Body of pancreas (tissue), 4 donors: ENCODE data around the gene RNF227. TPM values are rescaled to one million over a fixed set of nuclear protein-coding genes. Genes with fewer than 3 reads are reported as not detected.

ENCODE experiments used
- ATAC-seq: fragments of 150-250 bp; one replicate; pipeline ENCODE4 v1.9.1; 2016
- DNase-seq, 4 donors: peaks; one replicate each; pipeline ENCODE4 v3.0.0-alpha.2; 2019
- H3K27ac ChIP-seq, 4 donors: fragments of 200-600 bp; sonication (generic); 1 replicate in 3 of 4; 2 replicates in 1 of 4; pipeline versions ENCODE4 v1.5.1 to v1.6.1; 2016 to 2019; ENCODE audit warnings: mild to moderate bottlenecking in 1 of 4, mixed read lengths in 1 of 4, moderate library complexity in 1 of 4
- H3K27me3 ChIP-seq, 2 donors: fragments of 200-600 bp; sonication (generic); one replicate each; pipeline ENCODE4 v1.6.0; 2016; ENCODE audit warnings: mild to moderate bottlenecking in 1 of 2
- H3K36me3 ChIP-seq, 2 donors: fragments of 200-600 bp; sonication (generic); replicated peaks in 1 of 2; 2 replicates each; pipeline ENCODE4 v1.5.1; 2016; ENCODE audit warnings: low read depth in 2 of 2; ENCODE audit not compliant: insufficient read depth in 1 of 2
- H3K4me1 ChIP-seq: fragments of 200-600 bp; sonication (generic); one replicate; pipeline ENCODE4 v1.6.0; 2016
- H3K4me3 ChIP-seq, 2 donors: fragments of 200-600 bp; sonication (generic); 1 replicate in 1 of 2; 2 replicates in 1 of 2; pipeline ENCODE4 v1.5.1; 2016 to 2019
- H3K9me3 ChIP-seq, 3 donors: fragments of 200-600 bp; sonication (generic); 1 replicate in 2 of 3; 2 replicates in 1 of 3; pipeline ENCODE4 v1.5.1; 2016
- POLR2A ChIP-seq, 3 donors: fragments of 450-650 bp; IDR thresholded peaks; one replicate each; pipeline ENCODE4 v1.6.1; 2016; ENCODE audit warnings: antibody characterized with exemption in 3 of 3, mild to moderate bottlenecking in 2 of 3
- WGBS, 2 donors: methylation state at CpG; one replicate each; pipeline ENCODE4 v1.1.5; 2017; 5-methylcytosine and 5-hydroxymethylcytosine counted together
- intact Hi-C: fragments of 100-400 bp; cut with DNase I; formaldehyde crosslinking; loops from one replicate; pipeline ENCODE4 v1.15.1; 2023
- total RNA-seq, 2 donors: library from RNA; depleted of rRNA; stranded (reverse); fragments of >200 nt; gene quantifications; one replicate each; pipeline ENCODE4 v1.1.0, GENCODE V29; 2016
- TF ChIP-seq, protein P1 (sequence below), 7 experiments: fragments of 450-650 bp in 4 of 7; fragments of 200-600 bp in 3 of 7; sonication (generic) in 3 of 7; IDR thresholded peaks; one replicate each; pipeline ENCODE4 v1.5.1; 2016 to 2019; ENCODE audit warnings: antibody characterized with exemption in 7 of 7

The RNF227 gene
- total RNA-seq, 2 donors from 2014 or later = 2.9 to 3.0 TPM

- intact Hi-C loops = no loop called here
- H3K9me3 ChIP-seq = no peaks in the 10 kb centered on the region
- TF ChIP-seq, protein P1, sequence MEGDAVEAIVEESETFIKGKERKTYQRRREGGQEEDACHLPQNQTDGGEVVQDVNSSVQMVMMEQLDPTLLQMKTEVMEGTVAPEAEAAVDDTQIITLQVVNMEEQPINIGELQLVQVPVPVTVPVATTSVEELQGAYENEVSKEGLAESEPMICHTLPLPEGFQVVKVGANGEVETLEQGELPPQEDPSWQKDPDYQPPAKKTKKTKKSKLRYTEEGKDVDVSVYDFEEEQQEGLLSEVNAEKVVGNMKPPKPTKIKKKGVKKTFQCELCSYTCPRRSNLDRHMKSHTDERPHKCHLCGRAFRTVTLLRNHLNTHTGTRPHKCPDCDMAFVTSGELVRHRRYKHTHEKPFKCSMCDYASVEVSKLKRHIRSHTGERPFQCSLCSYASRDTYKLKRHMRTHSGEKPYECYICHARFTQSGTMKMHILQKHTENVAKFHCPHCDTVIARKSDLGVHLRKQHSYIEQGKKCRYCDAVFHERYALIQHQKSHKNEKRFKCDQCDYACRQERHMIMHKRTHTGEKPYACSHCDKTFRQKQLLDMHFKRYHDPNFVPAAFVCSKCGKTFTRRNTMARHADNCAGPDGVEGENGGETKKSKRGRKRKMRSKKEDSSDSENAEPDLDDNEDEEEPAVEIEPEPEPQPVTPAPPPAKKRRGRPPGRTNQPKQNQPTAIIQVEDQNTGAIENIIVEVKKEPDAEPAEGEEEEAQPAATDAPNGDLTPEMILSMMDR (IDR thresholded peaks at IDR 0.05) = no peak
- TF ChIP-seq POLR2A (IDR thresholded peaks at IDR 0.05) = no peak
- peak; percentile 56 to 74 (median 64) for DNase-seq
- peak overlapping the region in 1 of 2 donors; percentile 25 for H3K4me3 ChIP-seq
- peak overlapping the region; percentile 76 to 90 (median 83) for H3K27ac ChIP-seq
- no peaks in the 10 kb centered on the region for H3K27me3 ChIP-seq
- H3K36me3 ChIP-seq = peaks cover 0 to 4% of the 10 kb centered on the region in 2 donors
- 1 to 2% methylated on average over 7 to 15 of the region's 15 CpGs for WGBS, 2 donors
- ATAC-seq = peak; percentile 56
- H3K4me1 ChIP-seq = peaks cover 23% of the 10 kb centered on the region
These were observed 894 bp downstream of the RNF227 start for GRCh38 chr17:7915179-7915610.

- DNase-seq (peak in 3 of 4 donors; percentile 40 to 74 (median 45)), ATAC-seq (peak; percentile 34)
- Histone ChIP-seq H3K27ac (peak overlapping the region in 1 of 4 donors; percentile 32), H3K36me3 (peaks cover 0 to 14% of the 10 kb centered on the region in 2 donors), H3K4me3 (no peak overlapping the region), H3K27me3 (no peaks in the 10 kb centered on the region), H3K4me1 (peaks cover 23% of the 10 kb centered on the region), H3K9me3 (no peaks in the 10 kb centered on the region)
- TF ChIP-seq, protein P1 (IDR thresholded peaks at IDR 0.05) = peak; percentile 38 to 93 (median 83)
- no peak for TF ChIP-seq POLR2A (IDR thresholded peaks at IDR 0.05)
- WGBS, 2 donors = 30 to 48% methylated on average over 3 of the region's 3 CpGs
- intact Hi-C loops = loop anchor here (5.0 kb wide), 1 partner anchor 74 kb away; no protein-coding TSS in a partner anchor
These were observed 3.1 kb downstream of the RNF227 start for GRCh38 chr17:7912927-7913524.

GRCh38 chr17:7911116-7911515 lies 5.0 kb downstream of the RNF227 start:
- TF ChIP-seq POLR2A (IDR thresholded peaks at IDR 0.05) = no peak
- TF ChIP-seq, protein P1 (IDR thresholded peaks at IDR 0.05) = no peak
- no peak for DNase-seq
- Histone ChIP-seq H3K27ac (no peak overlapping the region), H3K36me3 (peaks cover 0 to 28% of the 10 kb centered on the region in 2 donors), H3K4me1 (peaks cover 15% of the 10 kb centered on the region), H3K27me3 (no peaks in the 10 kb centered on the region), H3K9me3 (no peaks in the 10 kb centered on the region), H3K4me3 (no peak overlapping the region)
- intact Hi-C loops = loop anchor here (5.0 kb wide), 1 partner anchor 76 kb away; no protein-coding TSS in a partner anchor
- WGBS, 2 donors = 72 to 76% methylated on average over 9 of the region's 9 CpGs
- no peak for ATAC-seq

- peaks cover 13% of the 10 kb centered on the region for H3K4me1 ChIP-seq
- intact Hi-C loops = loop anchor here (5.0 kb wide), 1 partner anchor 77 kb away; no protein-coding TSS in a partner anchor
- ATAC-seq = no peak
- H3K27ac ChIP-seq = no peak overlapping the region
- 94 to 99% methylated on average over 13 of the region's 13 CpGs for WGBS, 2 donors
- H3K36me3 ChIP-seq = peaks cover 0 to 30% of the 10 kb centered on the region in 2 donors
- DNase-seq = no peak
- H3K9me3 ChIP-seq = no peaks in the 10 kb centered on the region
- H3K27me3 ChIP-seq = no peaks in the 10 kb centered on the region
- H3K4me3 ChIP-seq = no peak overlapping the region
- TF ChIP-seq POLR2A (IDR thresholded peaks at IDR 0.05) = no peak
- TF ChIP-seq, protein P1 (IDR thresholded peaks at IDR 0.05) = no peak
These were observed 5.4 kb downstream of the RNF227 start for GRCh38 chr17:7910711-7911110.
